Rectal smooth muscle tissue (tissue), 1 donor: ENCODE measurements around the gene MGARP.

Source experiments
- H3K27ac ChIP-seq: one replicate; pipeline ENCODE4 v1.7.0; 2013; ENCODE audit warnings: low read depth, low read length, inconsistent platforms
- H3K27me3 ChIP-seq: one replicate; pipeline ENCODE4 v1.7.0; 2013; ENCODE audit warnings: low read length; ENCODE audit not compliant: control insufficient read depth, insufficient read depth
- H3K36me3 ChIP-seq: one replicate; pipeline ENCODE4 v1.7.0; 2013; ENCODE audit warnings: low read length; ENCODE audit not compliant: control insufficient read depth, insufficient read depth
- H3K4me1 ChIP-seq: one replicate; pipeline ENCODE4 v1.7.0; 2013; ENCODE audit warnings: low read length; ENCODE audit not compliant: control insufficient read depth, insufficient read depth
- H3K4me3 ChIP-seq: one replicate; pipeline ENCODE4 v1.7.0; 2013; ENCODE audit warnings: low read length
- H3K9ac ChIP-seq: one replicate; pipeline ENCODE4 v1.7.0; 2013; ENCODE audit warnings: low read length

Gene MGARP

GRCh38 chr4:139229534-139230039, 50.4 kb downstream of the MGARP start:
- Histone ChIP-seq H3K27me3 (no peaks in the 10 kb centered on the region), H3K4me3 (no peak overlapping the region), H3K9ac (no peak overlapping the region), H3K36me3 (no peaks in the 10 kb centered on the region), H3K27ac (no peak overlapping the region), H3K4me1 (no peaks in the 10 kb centered on the region)

GRCh38 chr4:139227729-139228404, 52.2 kb downstream of the MGARP start:
- Histone ChIP-seq H3K36me3 (no peaks in the 10 kb centered on the region), H3K27ac (no peak overlapping the region), H3K27me3 (no peaks in the 10 kb centered on the region), H3K4me3 (no peak overlapping the region), H3K4me1 (no peaks in the 10 kb centered on the region), H3K9ac (no peak overlapping the region)

DNA sequence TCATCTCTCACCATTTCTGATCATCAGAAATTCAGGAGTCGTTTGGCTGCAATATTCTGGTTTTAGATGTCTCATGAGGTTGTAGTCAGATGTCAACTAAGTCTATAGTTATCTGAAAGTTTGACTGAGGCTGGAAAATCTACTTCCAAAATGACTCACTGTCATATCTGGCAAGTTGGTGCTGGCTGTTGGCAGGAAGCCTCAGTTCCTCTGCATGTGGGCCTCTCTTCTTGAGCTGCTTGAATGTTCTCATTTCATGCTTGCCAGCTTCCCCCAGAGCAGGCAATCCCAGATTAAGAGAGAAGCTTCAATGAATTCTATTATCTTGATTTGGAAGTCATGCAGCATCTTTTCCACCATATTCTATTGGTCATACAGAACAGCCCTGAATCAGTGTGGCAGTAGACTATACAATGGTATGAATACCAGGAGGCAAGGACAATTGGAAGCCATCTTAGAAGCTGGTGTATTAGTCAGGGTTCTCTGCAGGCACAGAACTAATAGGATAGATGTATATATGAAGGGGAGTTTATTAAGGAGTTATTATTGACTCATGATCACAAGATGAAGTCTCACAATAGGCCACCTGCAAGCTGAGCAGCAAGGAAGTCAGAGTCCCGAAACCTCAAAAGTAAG, 56.2 kb downstream of the MGARP start:
- no peak overlapping the region for H3K4me3 ChIP-seq
- H3K9ac ChIP-seq = no peak overlapping the region
- H3K36me3 ChIP-seq = no peaks in the 10 kb centered on the region
- no peaks in the 10 kb centered on the region for H3K4me1 ChIP-seq
- H3K27ac ChIP-seq = no peak overlapping the region
- H3K27me3 ChIP-seq = no peaks in the 10 kb centered on the region

GRCh38 chr4:139222215-139222614, 57.8 kb downstream of the MGARP start:
- H3K36me3 ChIP-seq = no peaks in the 10 kb centered on the region
- no peak overlapping the region for H3K9ac ChIP-seq
- H3K4me3 ChIP-seq = no peak overlapping the region
- no peaks in the 10 kb centered on the region for H3K4me1 ChIP-seq
- H3K27me3 ChIP-seq = no peaks in the 10 kb centered on the region
- no peak overlapping the region for H3K27ac ChIP-seq

- Histone ChIP-seq H3K4me3 (no peak overlapping the region), H3K27me3 (no peaks in the 10 kb centered on the region), H3K4me1 (no peaks in the 10 kb centered on the region), H3K9ac (no peak overlapping the region), H3K27ac (no peak overlapping the region), H3K36me3 (no peaks in the 10 kb centered on the region)
These were observed 58.3 kb downstream of the MGARP start for GRCh38 chr4:139221687-139222086.

DNA sequence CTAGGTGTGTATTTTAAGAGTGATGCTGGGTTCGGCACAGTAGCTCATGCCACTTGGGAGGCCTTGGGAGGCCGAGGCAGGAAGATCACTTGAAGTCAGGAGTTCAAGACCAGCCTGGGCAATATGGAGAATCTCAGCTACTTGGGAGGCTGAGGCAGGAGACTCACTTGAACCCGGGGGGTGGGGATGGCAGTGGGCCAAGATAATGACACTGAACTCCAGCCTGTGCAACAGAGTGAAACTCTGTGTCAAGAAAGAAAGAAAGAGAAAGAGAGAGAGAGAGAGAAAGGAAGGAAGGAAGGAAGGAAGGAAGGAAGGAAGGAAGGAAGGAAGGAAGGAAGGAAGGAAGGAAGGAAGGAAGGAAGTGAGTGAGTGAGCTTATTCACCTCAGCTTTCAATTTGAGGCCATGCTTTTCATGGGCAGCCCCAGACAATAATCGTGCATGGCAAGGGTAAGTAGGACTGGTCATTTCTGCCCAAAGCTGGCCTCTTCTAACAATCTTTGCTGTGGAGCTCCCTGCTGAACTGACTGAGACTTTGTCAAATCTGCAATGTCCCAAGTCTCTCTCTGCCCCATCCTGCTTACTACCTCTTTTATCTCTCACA, 60.5 kb downstream of the MGARP start:
- Histone ChIP-seq H3K4me1 (no peaks in the 10 kb centered on the region), H3K27me3 (no peaks in the 10 kb centered on the region), H3K36me3 (no peaks in the 10 kb centered on the region), H3K27ac (no peak overlapping the region), H3K9ac (no peak overlapping the region), H3K4me3 (no peak overlapping the region)
